HG03469 (cell line): ENCODE data around the gene ERFE.
"Not testable (repeated sequence)": the region's sequence is repeated elsewhere in the genome, so short reads cannot be mapped to it uniquely, and the experiment has no call there.

Experiments used
- ATAC-seq: cut with Tn5 transposase; IDR thresholded peaks from one replicate; pipeline ENCODE4 v1.9.1; 2021; ENCODE audit warnings: mild to moderate bottlenecking, moderate library complexity, moderate number of reproducible peaks; ENCODE audit not compliant: unreplicated experiment

ERFE gene

GRCh38 chr2:238158509-238159070, at the start of gene ERFE:
TSS of gene ERFE (plus strand) at chr2:238158970. CDS start at chr2:238159008, 38 bp downstream.
- no peak for ATAC-seq

DNA sequence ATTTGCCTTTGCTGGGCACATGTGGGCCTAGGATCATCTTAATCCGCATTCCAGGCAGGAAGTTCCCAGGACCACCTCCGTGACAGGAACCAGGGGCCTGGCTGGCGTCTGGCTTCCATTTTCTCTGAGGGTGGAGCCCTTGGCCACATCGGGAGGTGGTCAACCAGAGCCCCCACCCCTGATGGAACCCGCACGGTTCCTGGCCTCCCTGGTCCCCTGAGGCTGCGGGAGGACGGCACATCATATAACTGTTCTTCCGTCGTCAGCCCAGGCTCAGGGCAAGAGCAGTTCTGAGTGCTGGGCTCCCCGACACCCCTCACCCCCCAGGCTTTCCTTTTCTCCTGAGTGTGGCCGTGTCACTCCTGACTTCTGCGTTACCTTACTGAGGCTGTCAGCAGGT, 45.2 kb upstream of the ERFE start:
- no peak for ATAC-seq

GRCh38 chr2:238114331-238114841, 44.4 kb upstream of the ERFE start:
- ATAC-seq: no peak

- no peak for ATAC-seq
Observed at GRCh38 chr2:238114851-238115660, 43.7 kb upstream of the ERFE start.

GRCh38 chr2:238115709-238116108, 43.1 kb upstream of the ERFE start:
- not testable (repeated sequence) for ATAC-seq

GRCh38 chr2:238116298-238117198, 42.2 kb upstream of the ERFE start:
- no peak for ATAC-seq

DNA sequence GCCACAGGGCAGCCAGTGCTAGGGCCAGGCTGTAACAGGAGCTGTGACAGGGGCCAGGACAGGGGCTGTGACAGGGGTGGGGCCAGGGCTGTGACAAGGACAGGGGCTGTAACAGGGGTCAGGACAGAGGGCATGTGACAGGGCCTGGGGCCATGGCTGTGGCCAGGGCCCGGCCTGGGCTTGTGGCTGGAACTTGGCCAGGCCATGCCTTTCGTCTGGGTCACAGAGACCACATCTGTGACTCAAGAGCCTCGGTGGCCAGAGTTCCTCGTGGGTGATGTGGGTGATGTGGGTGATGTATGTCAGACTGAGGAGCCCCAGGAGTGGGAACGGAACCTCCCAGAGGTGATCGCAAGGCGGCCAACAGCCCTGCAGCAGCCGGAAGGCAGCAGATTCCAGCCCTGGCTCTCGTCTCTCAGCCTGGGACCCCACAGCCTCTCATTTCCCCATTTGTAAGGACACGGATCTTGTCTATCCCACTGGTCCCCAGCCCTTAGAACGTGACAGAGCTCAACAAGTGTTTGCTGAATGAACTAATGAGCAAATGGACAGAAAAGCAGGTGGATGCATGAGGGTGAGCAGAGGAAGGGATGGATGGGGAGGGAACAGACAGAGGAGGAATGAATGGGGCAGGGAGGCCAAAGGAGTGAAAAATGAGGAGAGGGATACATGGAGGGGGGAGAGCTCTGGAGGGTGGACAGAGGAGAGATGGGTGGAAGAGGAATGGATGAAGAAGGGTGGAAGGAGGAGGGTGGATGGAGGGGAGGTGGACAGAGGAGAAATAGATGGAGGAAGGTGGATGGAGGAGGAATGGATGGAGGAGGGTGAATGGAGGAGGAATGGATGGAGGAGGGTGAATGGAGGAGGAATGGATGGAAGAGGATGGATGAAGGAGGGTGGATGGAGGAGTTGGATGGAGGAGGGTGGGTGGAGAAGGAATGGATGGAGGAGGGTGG, 41.3 kb upstream of the ERFE start:
- no peak for ATAC-seq

DNA sequence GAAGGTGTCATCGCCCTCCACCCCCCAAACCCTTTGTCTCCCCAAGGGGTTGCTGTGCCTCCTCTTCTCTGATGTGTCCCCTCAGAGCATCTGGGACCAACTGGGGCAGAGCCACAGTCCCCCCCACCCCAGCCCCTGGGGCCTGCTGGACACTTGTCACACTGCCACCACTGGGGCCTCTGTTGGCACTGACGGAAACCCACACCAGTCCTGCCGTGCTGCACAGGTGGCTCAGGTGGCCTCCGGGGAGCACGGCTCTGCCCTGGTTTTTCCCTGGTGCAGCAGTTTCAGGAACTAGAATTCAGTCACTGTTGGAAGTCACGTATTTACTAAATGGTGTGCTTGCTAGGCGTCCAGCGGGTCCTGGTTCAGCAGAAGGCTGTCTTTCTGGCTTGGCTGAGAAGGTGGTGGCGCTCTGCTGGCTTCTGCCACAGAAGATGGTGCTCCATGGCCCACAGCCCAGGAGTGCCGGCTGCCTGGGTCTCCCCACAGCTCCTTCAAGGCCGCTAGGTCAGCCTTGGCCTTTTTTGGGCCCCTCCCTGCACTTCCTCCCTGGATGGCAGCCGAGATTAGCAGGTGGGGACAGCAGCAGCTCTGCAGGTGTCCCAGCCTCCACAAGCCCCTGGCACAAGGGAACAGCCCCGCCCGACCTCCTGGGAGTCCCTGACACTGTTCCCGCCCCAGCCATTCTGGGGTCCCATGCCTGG, 38.9 kb upstream of the ERFE start:
- ATAC-seq: no peak

DNA sequence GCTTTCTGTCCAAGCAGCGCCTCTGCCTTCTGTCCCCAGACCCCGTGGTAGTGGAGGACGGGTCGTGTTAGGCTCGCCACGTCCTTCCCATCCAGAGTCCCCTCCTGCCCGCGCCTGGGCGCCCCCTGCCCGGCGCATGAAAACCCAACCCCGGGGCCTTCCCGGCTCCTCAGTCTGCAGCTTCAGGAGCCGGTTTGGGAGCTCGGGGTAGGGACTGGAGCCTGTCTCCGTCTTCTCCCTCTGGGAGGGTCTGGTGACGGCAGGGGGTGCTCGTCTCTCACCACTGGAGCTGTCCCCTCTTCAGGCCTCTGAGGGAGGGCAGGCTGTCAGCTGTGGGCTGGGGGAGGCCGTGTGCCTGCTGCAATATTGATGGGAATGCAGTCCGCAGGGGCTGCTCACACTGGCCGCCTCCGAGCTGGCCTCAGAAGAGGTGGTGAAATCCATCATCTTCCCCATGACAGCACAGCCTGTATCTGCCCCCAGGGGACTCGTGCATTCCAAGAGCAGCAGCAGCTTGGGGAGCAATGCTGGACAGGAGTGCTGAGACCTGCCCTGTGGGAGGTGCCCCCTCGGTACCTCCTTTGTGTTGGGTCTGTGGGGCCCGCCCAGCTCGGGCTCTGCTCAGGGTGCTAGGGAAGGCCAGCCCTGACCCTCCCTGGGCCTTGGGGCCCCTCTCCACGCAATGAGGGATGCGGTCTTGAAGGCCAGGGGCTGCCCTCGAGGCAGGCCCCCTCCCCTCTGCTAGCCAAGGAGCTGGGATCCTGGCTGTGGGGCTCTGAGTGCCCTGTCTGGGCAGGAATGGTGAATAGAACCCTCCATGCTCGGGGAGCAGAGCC, 38.1 kb upstream of the ERFE start:
- no peak for ATAC-seq

DNA sequence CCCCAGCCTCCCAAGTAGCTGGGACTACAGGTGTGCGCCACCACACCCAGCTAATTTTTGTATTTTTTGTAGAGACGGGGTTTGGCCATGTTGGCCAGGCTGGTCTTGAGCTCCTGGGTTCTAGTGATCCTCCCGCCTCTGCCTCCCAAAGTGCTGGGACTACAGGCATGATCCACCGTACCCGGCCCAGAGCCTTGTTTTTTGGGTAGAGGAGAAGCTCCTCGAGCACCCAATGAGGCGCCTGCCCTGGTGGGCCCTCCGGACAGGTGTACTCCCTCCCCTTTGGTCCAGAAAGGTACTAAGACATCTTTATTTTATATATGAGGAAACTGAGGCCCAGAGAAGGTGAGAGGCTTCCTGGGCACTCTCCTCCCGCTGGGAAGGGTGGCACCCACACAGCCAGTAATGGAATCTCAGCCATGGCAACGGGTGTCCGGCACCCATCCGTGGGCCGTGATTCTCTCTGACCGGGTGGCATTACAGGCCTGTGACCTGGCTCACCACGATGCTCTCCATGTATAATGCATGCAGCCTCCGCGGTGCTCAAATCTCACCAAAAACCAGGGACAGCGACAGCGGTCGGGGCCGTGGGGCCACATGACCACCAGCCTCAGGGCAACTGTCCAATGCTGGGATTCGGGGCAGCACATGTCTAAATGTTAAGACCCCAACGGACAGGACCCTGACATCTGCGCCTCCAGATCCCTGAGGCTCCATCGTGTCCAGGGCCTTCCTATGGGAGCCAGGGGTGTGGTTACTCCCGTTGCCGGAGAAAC, 37.1 kb upstream of the ERFE start:
- no peak for ATAC-seq

DNA sequence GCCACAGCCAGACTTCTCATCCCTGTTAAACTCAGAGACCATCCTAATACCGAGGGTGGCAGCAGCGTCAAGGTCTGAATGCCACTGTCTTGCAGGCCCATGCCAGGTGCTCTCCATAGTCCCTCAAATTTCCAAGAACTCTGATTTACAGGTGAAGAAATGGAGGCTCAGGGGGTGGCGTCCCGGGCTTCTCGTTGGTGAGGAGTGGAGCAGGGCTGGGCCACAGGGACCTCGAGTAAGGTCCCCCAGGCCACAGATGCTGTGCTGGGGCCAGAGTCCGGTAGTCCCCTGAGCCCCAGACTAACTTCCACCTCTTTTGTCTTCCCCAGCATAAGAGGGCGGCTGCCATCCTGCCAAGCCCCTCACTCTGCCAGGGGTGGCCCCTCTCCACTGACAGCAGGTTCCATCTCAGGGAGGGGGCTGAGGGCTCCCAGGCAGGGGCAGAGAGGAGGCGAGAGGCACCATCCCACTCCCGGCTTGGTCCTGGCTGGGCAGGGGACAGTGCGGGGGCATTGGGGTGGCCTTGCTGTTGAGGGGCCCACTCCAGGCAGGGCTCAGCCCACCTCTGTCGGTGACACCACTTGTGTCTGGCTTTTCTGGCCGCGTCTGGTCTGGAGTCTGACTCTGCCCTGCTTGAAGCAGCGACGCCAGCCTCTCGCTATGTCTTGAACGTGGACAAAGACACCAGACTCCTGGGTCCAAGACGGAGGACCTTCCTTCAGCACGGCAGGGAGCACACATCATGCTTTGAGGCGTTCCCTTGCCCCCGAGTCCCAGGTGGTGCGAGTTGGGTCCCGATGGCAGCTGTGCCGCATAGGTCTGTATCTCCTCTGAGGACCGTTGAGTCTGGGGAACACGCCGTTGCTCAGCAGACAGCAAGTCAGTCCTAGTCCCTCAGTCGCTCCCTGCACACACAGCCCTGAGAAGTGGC, 36.2 kb upstream of the ERFE start:
- ATAC-seq: no peak

DNA sequence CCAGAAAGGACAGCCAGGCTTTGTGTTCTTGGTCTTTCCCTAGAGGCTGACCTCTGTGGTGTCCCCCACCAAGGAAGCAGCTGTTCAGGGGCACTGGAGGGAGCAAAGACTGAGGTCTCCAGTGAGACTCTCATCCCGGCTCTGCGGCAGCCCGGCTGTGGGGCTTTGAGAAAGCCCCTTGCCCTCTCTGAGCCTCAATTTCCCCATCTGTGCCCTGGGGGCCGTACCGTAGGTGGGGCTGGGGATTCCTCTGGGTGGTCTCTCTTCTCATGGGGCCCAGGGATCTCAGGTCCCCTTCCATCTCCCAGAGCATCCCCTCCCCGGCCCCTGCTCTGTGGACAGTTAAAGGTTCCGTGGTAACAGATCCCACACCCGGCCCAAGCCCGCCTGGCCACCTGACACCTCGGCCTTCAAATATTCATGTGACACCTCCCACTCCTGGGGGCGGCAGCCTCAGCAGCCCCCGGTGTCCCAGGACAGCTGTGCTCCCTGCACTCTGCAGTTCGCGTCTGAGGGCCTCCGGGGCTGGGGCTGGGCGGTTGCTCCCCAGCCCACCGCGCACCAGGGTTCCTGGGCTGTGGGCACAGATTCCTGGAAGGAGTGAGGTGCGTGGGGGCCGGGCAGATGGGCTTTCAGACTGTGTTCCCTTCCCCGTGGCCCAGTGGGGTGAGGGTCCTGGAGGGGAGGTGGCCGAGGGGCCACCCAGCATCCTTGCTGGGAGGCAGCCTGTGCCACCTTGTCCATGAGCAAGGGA, 35.4 kb upstream of the ERFE start:
- ATAC-seq: no peak

GRCh38 chr2:238123991-238124470, 34.7 kb upstream of the ERFE start:
- ATAC-seq: no peak

- no peak for ATAC-seq
Observed at GRCh38 chr2:238124488-238125126, 34.2 kb upstream of the ERFE start.

DNA sequence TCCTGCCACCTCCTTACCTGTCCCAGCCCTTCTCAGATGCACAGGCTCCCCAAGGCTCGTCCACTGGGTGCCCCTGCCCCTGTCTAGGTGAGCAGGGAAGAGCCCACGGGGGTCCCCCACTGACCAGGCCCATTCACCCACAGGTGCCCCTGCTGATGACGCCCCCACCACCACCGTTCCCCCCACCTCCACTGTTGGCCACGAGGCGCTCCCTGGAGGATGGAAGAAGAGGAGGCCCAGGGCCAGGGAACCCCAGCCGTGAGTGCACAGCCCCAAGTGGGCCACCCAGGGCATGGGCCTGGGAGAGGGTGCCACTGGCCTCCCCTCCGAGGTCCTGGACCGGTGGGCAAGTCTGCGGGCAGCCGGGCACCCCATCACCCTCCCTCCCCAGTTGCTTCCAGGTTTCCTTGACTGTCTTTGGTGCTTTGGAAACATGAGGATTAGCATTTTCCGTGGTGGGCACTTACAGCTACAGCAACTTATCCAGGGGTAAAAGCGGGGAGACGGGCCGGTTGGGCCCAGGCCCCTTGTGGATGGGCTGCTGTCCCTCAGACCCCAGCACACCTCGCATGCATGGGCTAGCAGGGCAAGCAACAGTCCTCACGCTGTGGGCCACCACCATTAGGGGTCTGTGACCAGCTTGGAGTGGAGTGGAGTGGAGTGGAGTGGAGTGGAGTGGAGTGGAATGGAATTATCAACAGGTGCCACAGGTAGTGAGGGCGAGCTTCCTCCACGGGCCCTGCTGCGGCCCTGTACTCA, 33.5 kb upstream of the ERFE start:
- ATAC-seq: no peak
